HEK293 (cell line): ENCODE data around the gene SSPN.

Source experiments
- CTCF ChIA-PET: fragments of 350-600 bp; formaldehyde crosslinking; extraction: SDS; loops from one replicate; lab custom pipeline; 2021; ENCODE audit warnings: antibody characterized with exemption; lab: Yijun Ruan, JAX
- POLR2A ChIA-PET: fragments of 300-600 bp; formaldehyde crosslinking; extraction: SDS; loops from one replicate; lab custom pipeline; 2020; ENCODE audit warnings: antibody characterized with exemption, inconsistent platforms; lab: Yijun Ruan, JAX
- H3K27ac ChIP-seq: fragments of 200-500 bp; sonication (Bioruptor generic); 2 replicates; pipeline ENCODE4 v1.5.1; 2014; ENCODE audit warnings: low read depth, low read length, control low read depth, inconsistent platforms; ENCODE audit errors: extremely low read depth
- H3K36me3 ChIP-seq, 2 experiments: fragments of 200-500 bp in 1 of 2; sonication (Bioruptor generic) in 1 of 2; 1 replicate in 1 of 2; 2 replicates in 1 of 2; pipeline ENCODE4 v1.5.1; 2014 to 2017; ENCODE audit warnings: inconsistent platforms in 2 of 2, low read length in 2 of 2; ENCODE audit not compliant: control insufficient read depth in 2 of 2, insufficient read depth in 1 of 2
- H3K4me1 ChIP-seq: fragments of 200-500 bp; sonication (Bioruptor generic); 2 replicates; pipeline ENCODE4 v1.5.1; 2014; ENCODE audit warnings: mild to moderate bottlenecking, low read length, inconsistent platforms; ENCODE audit not compliant: control insufficient read depth, insufficient read depth
- H3K4me3 ChIP-seq: 2 replicates; pipeline ENCODE4 v1.5.1; 2011; ENCODE audit warnings: low read depth, mild to moderate bottlenecking, control low read depth, low read length, moderate library complexity
- H3K9me3 ChIP-seq: fragments of 200-500 bp; sonication (Bioruptor generic); 2 replicates; pipeline ENCODE4 v1.5.1; 2014; ENCODE audit warnings: low read depth, low read length, inconsistent platforms; ENCODE audit not compliant: control insufficient read depth, insufficient read depth
- BCL6B ChIP-seq: fragments of 450-650 bp; formaldehyde crosslinking; IDR thresholded peaks from 2 replicates; pipeline ENCODE4 v1.5.1; 2017; ENCODE audit warnings: missing biosample characterization, missing genetic modification characterization
- INSM2 ChIP-seq: fragments of 450-650 bp; formaldehyde crosslinking; IDR thresholded peaks from 2 replicates; pipeline ENCODE4 v1.5.1; 2016; ENCODE audit warnings: missing biosample characterization, missing genetic modification characterization
- PRDM1 ChIP-seq: fragments of 450-650 bp; formaldehyde crosslinking; IDR thresholded peaks from 2 replicates; pipeline ENCODE4; 2016; ENCODE audit warnings: missing biosample characterization, missing genetic modification characterization
- PRDM10 ChIP-seq: fragments of 450-650 bp; formaldehyde crosslinking; IDR thresholded peaks from 2 replicates; pipeline ENCODE4 v1.5.1; 2016; ENCODE audit warnings: missing biosample characterization, missing genetic modification characterization
- SALL2 ChIP-seq: fragments of 450-650 bp; formaldehyde crosslinking; IDR thresholded peaks from 2 replicates; pipeline ENCODE4 v1.5.0; 2017; ENCODE audit warnings: missing biosample characterization, mild to moderate bottlenecking, missing genetic modification characterization, borderline replicate concordance
- SP2 ChIP-seq: fragments of 450-650 bp; formaldehyde crosslinking; IDR thresholded peaks from 2 replicates; pipeline ENCODE4 v1.5.1; 2016; ENCODE audit warnings: missing biosample characterization, missing genetic modification characterization
- ZBTB26 ChIP-seq: fragments of 450-650 bp; formaldehyde crosslinking; optimal IDR thresholded peaks from 2 replicates; pipeline ENCODE3; 2016; ENCODE audit warnings: missing biosample characterization, mild to moderate bottlenecking, missing genetic modification characterization
- ZBTB49 ChIP-seq: fragments of 450-650 bp; formaldehyde crosslinking; IDR thresholded peaks from 2 replicates; pipeline ENCODE4 v1.5.1; 2016; ENCODE audit warnings: missing biosample characterization, missing genetic modification characterization, low read depth
- ZFHX2 ChIP-seq: fragments of 450-650 bp; formaldehyde crosslinking; conservative IDR thresholded peaks from 2 replicates; pipeline ENCODE4 v1.5.1; 2016; ENCODE audit warnings: missing biosample characterization, missing genetic modification characterization
- ZFP3 ChIP-seq: fragments of 450-650 bp; formaldehyde crosslinking; IDR thresholded peaks from 2 replicates; pipeline ENCODE4 v1.5.1; 2016; ENCODE audit warnings: low read depth, missing biosample characterization, missing genetic modification characterization
- ZNF138 ChIP-seq: fragments of 450-650 bp; formaldehyde crosslinking; IDR thresholded peaks from 2 replicates; pipeline ENCODE4 v1.5.1; 2016; ENCODE audit warnings: missing biosample characterization, missing genetic modification characterization, borderline replicate concordance
- ZNF19 ChIP-seq: fragments of 450-650 bp; formaldehyde crosslinking; IDR thresholded peaks from 2 replicates; pipeline ENCODE4; 2016; ENCODE audit warnings: missing biosample characterization, missing genetic modification characterization, low read depth
- ZNF211 ChIP-seq: fragments of 450-650 bp; formaldehyde crosslinking; IDR thresholded peaks from 2 replicates; pipeline ENCODE4 v1.5.1; 2016; ENCODE audit warnings: low read depth, missing biosample characterization, missing genetic modification characterization
- ZNF391 ChIP-seq: fragments of 450-650 bp; formaldehyde crosslinking; IDR thresholded peaks from 2 replicates; pipeline ENCODE4 v1.5.1; 2016; ENCODE audit warnings: low read depth, missing biosample characterization, missing genetic modification characterization, borderline replicate concordance
- ZNF488 ChIP-seq: fragments of 450-650 bp; formaldehyde crosslinking; IDR thresholded peaks from 2 replicates; pipeline ENCODE4 v1.5.1; 2016; ENCODE audit warnings: missing biosample characterization, missing genetic modification characterization
- ZNF561 ChIP-seq: fragments of 450-650 bp; IDR thresholded peaks from 2 replicates; pipeline ENCODE4 v1.5.1; 2018; ENCODE audit warnings: missing biosample characterization, missing genetic modification characterization, borderline replicate concordance
- ZNF623 ChIP-seq: fragments of 450-650 bp; formaldehyde crosslinking; IDR thresholded peaks from 2 replicates; pipeline ENCODE4 v1.5.1; 2016; ENCODE audit warnings: missing biosample characterization, missing genetic modification characterization
- ZNF701 ChIP-seq: fragments of 450-650 bp; formaldehyde crosslinking; IDR thresholded peaks from 2 replicates; pipeline ENCODE4 v1.5.1; 2016; ENCODE audit warnings: missing biosample characterization, missing genetic modification characterization
- ZNF768 ChIP-seq: fragments of 450-650 bp; formaldehyde crosslinking; IDR thresholded peaks from 2 replicates; pipeline ENCODE4 v1.5.1; 2018; ENCODE audit warnings: missing biosample characterization, mild to moderate bottlenecking, missing genetic modification characterization
- ZSCAN16 ChIP-seq: fragments of 450-650 bp; formaldehyde crosslinking; IDR thresholded peaks from 2 replicates; pipeline ENCODE4 v1.5.1; 2016; ENCODE audit warnings: missing biosample characterization, missing genetic modification characterization
- ZSCAN18 ChIP-seq: fragments of 450-650 bp; formaldehyde crosslinking; IDR thresholded peaks from 2 replicates; pipeline ENCODE4 v1.5.1; 2016; ENCODE audit warnings: missing biosample characterization, missing genetic modification characterization

Gene SSPN

GRCh38 chr12:26278266-26278665 lies 82.9 kb downstream of the SSPN start (continued):
- TF ChIP-seq ZSCAN16 = no peak
- no peak for TF ChIP-seq INSM2 (tag by site-specific recombination)

- CTCF ChIA-PET = interaction anchor here (1.5 kb wide), 1 partner anchor 14 kb away, joined by 3 read pairs; no protein-coding TSS in a partner anchor
Observed at GRCh38 chr12:26278666-26279065, 83.3 kb downstream of the SSPN start.

More at GRCh38 chr12:26278666-26279065, 83.3 kb downstream of the SSPN start:
- no peak overlapping the region for H3K27ac ChIP-seq
- TF ChIP-seq ZBTB26 (tag by site-specific recombination) = no peak
- no peak for TF ChIP-seq SALL2 (tag by site-specific recombination)
- TF ChIP-seq ZFHX2 (tag by site-specific recombination) = no peak
- TF ChIP-seq ZNF211 (tag by site-specific recombination) = no peak
- TF ChIP-seq ZNF391 = no peak
- TF ChIP-seq ZNF561 (tag by site-specific recombination) = no peak
- TF ChIP-seq ZNF623 (tag by site-specific recombination) = no peak
- no peak for TF ChIP-seq PRDM10 (tag by site-specific recombination)
- TF ChIP-seq ZNF19 = no peak
- no peak for TF ChIP-seq PRDM1 (tag by site-specific recombination)
- no peak for TF ChIP-seq ZNF768 (tag by site-specific recombination)
- TF ChIP-seq ZBTB49 (tag by site-specific recombination) = no peak
- no peak for TF ChIP-seq ZNF701 (tag by site-specific recombination)
- TF ChIP-seq ZNF138 = no peak
- TF ChIP-seq ZNF488 (tag by site-specific recombination) = no peak
- no peak for TF ChIP-seq SP2 (tag by site-specific recombination)
- no peak for TF ChIP-seq ZSCAN18 (tag by site-specific recombination)
- no peak for TF ChIP-seq BCL6B
- no peak for TF ChIP-seq ZFP3 (tag by site-specific recombination)
- TF ChIP-seq, all 188 proteins: peak for 0
- POLR2A ChIA-PET = interaction anchor here (0.6 kb wide), 1 partner anchor 154 kb away, joined by 3 read pairs; the partner anchor contains the start of gene BHLHE41
- Histone ChIP-seq H3K36me3 (no peaks in the 10 kb centered on the region), H3K4me3 (no peak overlapping the region), H3K9me3 (no peaks in the 10 kb centered on the region), H3K4me1 (peaks cover 15% of the 10 kb centered on the region)
